Neuron (in vitro differentiated cells): ENCODE measurements around the gene NENF.

ENCODE experiments used
- H2AFZ ChIP-seq: one replicate; pipeline ENCODE4 v1.6.1; 2013; ENCODE audit warnings: low read depth, mild to moderate bottlenecking, inconsistent platforms, low read length, moderate library complexity
- H3K27me3 ChIP-seq: one replicate; pipeline ENCODE4 v1.6.1; 2013; ENCODE audit warnings: low read length; ENCODE audit not compliant: insufficient read depth
- H3K36me3 ChIP-seq: one replicate; pipeline ENCODE4 v1.6.1; 2013; ENCODE audit warnings: low read length; ENCODE audit not compliant: insufficient read depth
- H3K4me1 ChIP-seq: one replicate; pipeline ENCODE4 v1.6.1; 2013; ENCODE audit warnings: low read length; ENCODE audit not compliant: insufficient read depth
- H3K4me3 ChIP-seq: 2 replicates; pipeline ENCODE4 v1.5.1; 2013; ENCODE audit warnings: mild to moderate bottlenecking, low read length, moderate library complexity
- H3K9me3 ChIP-seq: one replicate; pipeline ENCODE4 v1.6.1; 2013; ENCODE audit warnings: low read length

The NENF gene

DNA sequence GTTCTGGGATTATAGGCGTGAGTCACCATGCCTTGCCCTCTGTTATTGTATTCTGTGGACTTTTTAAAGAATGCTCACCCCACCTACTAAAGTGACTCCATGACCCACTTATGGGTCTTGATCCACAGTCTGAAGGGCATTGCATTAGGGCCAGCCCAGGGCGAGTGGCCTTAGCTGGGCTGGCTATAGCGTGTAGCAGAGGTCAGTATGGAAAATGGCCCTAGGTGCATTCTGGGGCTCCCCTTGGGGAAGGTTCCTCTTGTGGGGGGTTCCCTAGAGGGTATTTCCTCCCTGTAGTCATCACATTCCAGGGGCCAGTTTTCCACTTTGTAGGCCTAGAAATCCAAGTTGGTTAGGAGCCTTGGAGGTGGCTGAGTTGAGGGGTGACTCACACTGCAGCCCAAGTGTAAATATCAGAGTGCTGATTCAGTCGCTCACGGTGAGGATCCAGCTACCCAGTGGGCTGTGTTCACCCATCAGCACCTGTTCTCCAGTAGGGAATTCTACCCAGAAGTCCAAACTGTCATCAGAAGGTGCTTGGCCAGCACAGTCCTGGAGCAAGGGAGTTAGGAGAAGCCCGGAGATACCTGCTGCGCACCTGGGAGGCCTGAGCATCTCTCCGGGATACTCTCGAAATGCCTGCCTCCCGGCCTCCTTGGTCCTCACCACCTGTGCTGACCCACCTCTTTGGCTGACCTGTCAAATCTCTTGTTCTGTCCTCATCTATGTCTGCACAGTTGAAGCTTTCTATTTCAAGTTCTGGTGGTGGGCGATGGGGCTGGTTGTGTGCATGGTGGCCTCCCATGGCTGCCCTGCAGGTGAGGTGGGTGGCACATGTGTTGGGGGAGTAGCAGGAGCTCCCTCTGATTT, 52.2 kb downstream of the NENF start:
- Histone ChIP-seq H3K4me1 (peaks cover 38% of the 10 kb centered on the region), H3K36me3 (no peaks in the 10 kb centered on the region), H2AFZ (no peak overlapping the region), H3K4me3 (no peak overlapping the region), H3K9me3 (no peaks in the 10 kb centered on the region), H3K27me3 (no peaks in the 10 kb centered on the region)

- Histone ChIP-seq H2AFZ (no peak overlapping the region), H3K4me3 (no peak overlapping the region), H3K9me3 (no peaks in the 10 kb centered on the region), H3K4me1 (peaks cover 40% of the 10 kb centered on the region), H3K27me3 (no peaks in the 10 kb centered on the region), H3K36me3 (no peaks in the 10 kb centered on the region)
Observed at GRCh38 chr1:212485571-212485912, 52.8 kb downstream of the NENF start.

DNA sequence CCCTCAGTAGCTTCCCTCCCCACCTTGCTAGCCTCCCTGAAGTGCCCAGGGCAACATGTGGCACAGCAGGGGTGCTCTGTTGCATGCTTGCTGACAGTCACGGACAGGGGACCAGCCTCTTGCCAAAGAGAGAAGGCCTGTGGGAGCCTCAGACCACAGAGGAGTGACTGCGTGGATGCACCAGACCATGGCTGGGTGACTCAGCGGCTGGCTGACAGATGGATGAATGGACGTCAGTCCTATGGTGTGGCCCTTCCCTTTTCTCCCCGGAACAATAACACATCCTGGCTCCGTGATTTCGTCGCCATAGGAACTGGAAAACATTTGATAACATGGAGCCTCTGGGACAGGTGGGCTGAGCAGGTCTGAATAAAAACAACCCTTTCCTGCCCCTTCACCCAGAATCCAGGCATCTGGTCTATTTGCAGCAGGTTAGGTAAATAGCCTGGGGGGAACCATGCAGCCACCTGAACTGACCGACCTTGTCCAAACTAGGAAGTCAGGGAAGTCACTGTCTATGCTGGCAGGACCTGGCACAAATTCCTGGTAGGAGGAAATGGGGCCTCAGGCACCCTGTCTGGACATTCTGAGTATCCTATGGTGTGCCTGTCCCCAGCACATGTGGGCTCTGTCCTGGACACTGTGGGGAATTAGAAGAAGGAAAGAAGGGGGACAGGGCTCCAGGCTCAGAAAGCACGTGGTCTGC, 53.3 kb downstream of the NENF start:
- H3K27me3 ChIP-seq, result no peaks in the 10 kb centered on the region
- H2AFZ ChIP-seq, result no peak overlapping the region
- H3K4me3 ChIP-seq, result no peak overlapping the region
- no peaks in the 10 kb centered on the region for H3K9me3 ChIP-seq
- no peaks in the 10 kb centered on the region for H3K36me3 ChIP-seq
- peaks cover 42% of the 10 kb centered on the region for H3K4me1 ChIP-seq

DNA sequence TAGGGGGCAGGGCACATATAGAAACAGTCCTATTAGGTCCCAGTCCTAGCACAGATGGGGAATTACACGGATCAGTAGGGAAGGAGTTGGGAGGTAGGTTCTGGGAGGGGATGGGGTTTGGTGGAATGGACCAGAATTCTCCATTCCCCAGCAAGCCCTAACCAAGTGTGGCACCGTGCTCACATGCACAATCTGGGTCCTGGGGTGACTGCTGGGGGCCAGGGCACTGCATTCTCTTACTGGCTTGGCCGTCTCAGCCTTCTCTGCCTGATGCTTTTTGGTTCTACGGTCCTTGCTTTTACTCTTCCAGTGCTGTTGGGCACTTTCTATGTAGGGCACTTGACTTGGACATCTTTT, 53.9 kb downstream of the NENF start:
- Histone ChIP-seq H3K4me3 (no peak overlapping the region), H2AFZ (no peak overlapping the region), H3K9me3 (no peaks in the 10 kb centered on the region), H3K27me3 (no peaks in the 10 kb centered on the region), H3K36me3 (no peaks in the 10 kb centered on the region), H3K4me1 (peaks cover 42% of the 10 kb centered on the region)

DNA sequence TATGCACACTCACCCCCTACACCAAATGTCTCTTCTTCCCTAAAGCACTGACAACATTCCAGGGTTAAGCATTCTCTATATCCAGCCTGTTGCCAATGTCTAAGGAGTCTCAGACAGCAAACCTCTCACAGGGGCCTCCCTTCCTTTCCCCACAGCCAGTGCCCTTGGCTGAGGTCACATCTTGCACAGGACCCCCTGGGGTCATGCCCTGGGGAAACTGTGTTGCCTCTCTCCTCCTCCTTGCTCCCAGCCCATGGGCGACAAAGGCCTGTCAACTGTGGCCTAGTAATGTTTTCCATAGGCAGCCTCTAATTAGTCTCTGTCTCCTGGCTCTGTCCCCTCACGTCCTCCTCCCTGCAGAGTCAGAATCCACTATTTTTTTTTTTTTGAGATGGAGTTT, 54.6 kb downstream of the NENF start:
- H2AFZ ChIP-seq, result no peak overlapping the region
- peaks cover 42% of the 10 kb centered on the region for H3K4me1 ChIP-seq
- no peak overlapping the region for H3K4me3 ChIP-seq
- H3K9me3 ChIP-seq, result no peaks in the 10 kb centered on the region
- H3K27me3 ChIP-seq, result peaks cover 5% of the 10 kb centered on the region
- H3K36me3 ChIP-seq, result no peaks in the 10 kb centered on the region

DNA sequence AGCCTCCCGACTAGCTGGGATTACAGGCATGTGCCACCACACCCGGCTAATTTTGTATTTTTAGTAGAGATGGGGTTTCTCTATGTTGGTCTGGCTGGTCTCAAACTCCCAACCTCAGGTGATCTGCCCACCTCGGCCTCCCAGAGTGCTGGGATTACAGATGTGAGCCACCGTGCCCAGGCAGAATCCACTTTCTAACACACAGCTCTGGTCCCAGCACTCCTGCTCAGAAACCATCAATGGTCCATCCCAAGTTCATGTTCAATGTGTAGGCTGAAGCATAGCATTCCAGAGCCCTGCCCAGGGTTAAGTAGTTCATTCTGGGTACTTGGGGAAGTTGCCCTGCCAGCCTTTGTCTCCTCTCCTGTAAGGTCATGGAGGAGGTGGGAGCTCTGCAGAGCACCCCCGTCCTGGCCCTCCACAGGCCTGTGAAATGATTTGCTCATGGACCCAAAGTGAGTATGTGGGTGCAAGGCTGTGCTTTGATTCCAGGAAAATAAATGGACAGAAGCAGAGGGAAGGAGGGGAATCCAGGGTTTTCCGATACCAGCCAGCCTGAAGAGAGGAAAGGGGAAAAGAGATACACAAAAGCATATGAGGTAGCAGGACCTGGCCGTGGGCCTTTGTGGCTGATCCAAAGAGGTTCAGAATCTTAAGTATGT, 55.2 kb downstream of the NENF start:
- Histone ChIP-seq H2AFZ (no peak overlapping the region), H3K36me3 (no peaks in the 10 kb centered on the region), H3K4me3 (no peak overlapping the region), H3K4me1 (peaks cover 42% of the 10 kb centered on the region), H3K27me3 (peaks cover 5% of the 10 kb centered on the region), H3K9me3 (no peaks in the 10 kb centered on the region)

GRCh38 chr1:212488436-212489283, 55.9 kb downstream of the NENF start:
- Histone ChIP-seq H3K4me1 (peaks cover 42% of the 10 kb centered on the region), H3K9me3 (no peaks in the 10 kb centered on the region), H2AFZ (peak overlapping the region; percentile 5), H3K4me3 (no peak overlapping the region), H3K36me3 (no peaks in the 10 kb centered on the region), H3K27me3 (peaks cover 7% of the 10 kb centered on the region)

DNA sequence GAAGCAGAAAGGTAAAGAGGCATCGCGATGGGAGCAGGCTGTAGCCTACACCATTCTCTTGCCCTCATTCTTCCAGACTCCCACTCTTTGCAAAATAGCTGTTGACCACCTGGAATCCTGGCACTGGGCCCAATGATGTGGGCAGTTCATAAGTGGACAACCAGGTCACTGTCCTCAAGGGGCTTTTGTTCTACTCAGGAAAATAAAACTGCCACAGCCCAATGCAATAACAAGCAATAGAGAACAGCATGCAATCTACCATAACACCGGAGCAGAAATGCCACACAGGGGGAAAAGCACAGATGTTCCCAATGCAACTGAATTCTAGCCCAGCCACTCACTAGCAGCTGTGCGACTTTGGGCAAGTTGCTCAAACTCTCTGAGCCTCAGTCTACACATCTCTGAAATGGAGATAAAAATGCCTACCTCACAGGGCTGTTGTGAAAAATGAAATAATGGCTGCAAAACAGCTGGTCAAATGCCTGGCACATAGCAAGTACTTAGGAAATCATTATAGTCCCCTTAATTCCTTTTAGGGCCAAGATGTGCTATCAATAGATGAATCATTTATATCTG, 56.7 kb downstream of the NENF start:
- Histone ChIP-seq H3K27me3 (peaks cover 10% of the 10 kb centered on the region), H3K4me3 (no peak overlapping the region), H3K9me3 (no peaks in the 10 kb centered on the region), H2AFZ (no peak overlapping the region), H3K4me1 (peaks cover 42% of the 10 kb centered on the region), H3K36me3 (no peaks in the 10 kb centered on the region)

- Histone ChIP-seq H3K36me3 (no peaks in the 10 kb centered on the region), H3K4me1 (peaks cover 39% of the 10 kb centered on the region), H2AFZ (no peak overlapping the region), H3K9me3 (no peaks in the 10 kb centered on the region), H3K4me3 (no peak overlapping the region), H3K27me3 (peaks cover 10% of the 10 kb centered on the region)
Observed at GRCh38 chr1:212490276-212490675, 57.6 kb downstream of the NENF start.

GRCh38 chr1:212491454-212491853, 58.7 kb downstream of the NENF start:
- Histone ChIP-seq H2AFZ (no peak overlapping the region), H3K27me3 (peaks cover 10% of the 10 kb centered on the region), H3K4me3 (no peak overlapping the region), H3K9me3 (no peaks in the 10 kb centered on the region), H3K36me3 (no peaks in the 10 kb centered on the region), H3K4me1 (peaks cover 27% of the 10 kb centered on the region)
